Left lung (tissue), 10 donors: ENCODE data around the gene KLHL18. TPM values are rescaled to one million over a fixed set of nuclear protein-coding genes. Genes with fewer than 3 reads are reported as not detected.
A peak's percentile ranks its signal among the peaks of the same experiment; 100 is the strongest.
"Not testable (repeated sequence)": the region's sequence is repeated elsewhere in the genome, so short reads cannot be mapped to it uniquely, and the experiment has no call there.

Experiments used
- ATAC-seq: fragments of 200-7000 bp; cut with Tn5 transposase; one replicate; pipeline ENCODE4 v1.9.1; 2020; ENCODE audit warnings: moderate library complexity
- DNase-seq, 4 donors: peaks; one replicate each; pipeline ENCODE4 v3.0.0-alpha.2; 2013 to 2020
- H3K27ac ChIP-seq, 2 donors: fragments of 200-600 bp; sonication (generic) in 1 of 2; one replicate each; pipeline versions ENCODE4 v1.5.0 to v1.8.0; 2020 to 2021
- H3K27me3 ChIP-seq, 2 donors: fragments of 200-600 bp; sonication (generic) in 1 of 2; one replicate each; pipeline versions ENCODE4 v1.5.0 to v1.8.0; 2020 to 2021
- H3K36me3 ChIP-seq, 2 donors: fragments of 200-600 bp; sonication (generic) in 1 of 2; one replicate each; pipeline versions ENCODE4 v1.5.0 to v1.8.0; 2020 to 2021
- H3K4me1 ChIP-seq, 2 donors: fragments of 200-600 bp; one replicate each; pipeline ENCODE4 v1.8.0; 2021
- H3K4me3 ChIP-seq, 2 donors: fragments of 200-600 bp; sonication (generic) in 1 of 2; one replicate each; pipeline versions ENCODE4 v1.5.0 to v1.8.0; 2020 to 2021; ENCODE audit warnings: mild to moderate bottlenecking in 1 of 2
- H3K9me3 ChIP-seq, 2 donors: fragments of 200-600 bp; sonication (generic) in 1 of 2; one replicate each; pipeline versions ENCODE4 v1.5.0 to v1.8.0; 2020 to 2021
- intact Hi-C, 2 donors: fragments of 100-400 bp; cut with DNase I; formaldehyde crosslinking; loops; one replicate each; pipeline versions ENCODE4 v1.11.2 to v1.14.2; 2022
- polyA plus RNA-seq, 6 donors: library from polyadenylated mRNA; unstranded; fragments of 120-200 nt; gene quantifications; one replicate each; pipeline ENCODE4 v1.2.1, GENCODE V29; 2013; ENCODE audit not compliant: insufficient read length in 6 of 6
- total RNA-seq, 2 donors: library from RNA; stranded (reverse); fragmentation: NEBNext Ultra II Directional; extraction: Animal tissue kit (Norgen Biotek cat#: 25700); gene quantifications; one replicate each; pipeline ENCODE4 v1.2.1, GENCODE V29; 2021
- TF ChIP-seq, protein P1 (sequence below), 2 donors: fragments of 200-600 bp; sonication (generic) in 1 of 2; IDR thresholded peaks; one replicate each; pipeline versions ENCODE4 v1.5.0 to v1.8.0; 2021; ENCODE audit warnings: antibody characterized with exemption in 2 of 2
- donor health status: DM: no; HTN: yes; CAD: no.
- donor health status: DM: no; HTN: no; CAD: no.

Gene KLHL18
- total and polyA plus RNA-seq, 8 donors = 11.9 to 29.5 (median 13.7) TPM

DNA sequence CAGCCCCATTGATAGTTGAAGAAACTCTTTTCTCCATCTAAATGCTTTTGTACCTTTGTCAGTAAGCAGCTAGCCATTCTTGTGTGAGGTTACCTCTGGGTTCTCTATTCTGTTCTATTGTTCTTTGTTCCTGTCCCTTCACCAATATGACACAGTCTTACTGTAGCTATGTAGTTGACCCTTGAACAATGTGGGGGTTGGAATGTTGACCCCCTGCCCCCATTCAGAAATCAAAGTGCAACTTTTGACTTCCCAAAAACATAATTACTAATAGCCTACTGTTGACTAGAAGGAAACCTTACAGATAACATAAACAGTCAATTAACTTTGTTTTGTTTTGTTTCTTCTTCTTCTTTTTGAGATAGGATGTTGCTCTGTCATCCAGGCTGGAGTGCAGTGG, 18.7 kb downstream of the KLHL18 start:
- peaks cover 0 to 22% of the 10 kb centered on the region in 2 donors for H3K36me3 ChIP-seq
- H3K9me3 ChIP-seq = no peaks in the 10 kb centered on the region
- TF ChIP-seq, protein P1, sequence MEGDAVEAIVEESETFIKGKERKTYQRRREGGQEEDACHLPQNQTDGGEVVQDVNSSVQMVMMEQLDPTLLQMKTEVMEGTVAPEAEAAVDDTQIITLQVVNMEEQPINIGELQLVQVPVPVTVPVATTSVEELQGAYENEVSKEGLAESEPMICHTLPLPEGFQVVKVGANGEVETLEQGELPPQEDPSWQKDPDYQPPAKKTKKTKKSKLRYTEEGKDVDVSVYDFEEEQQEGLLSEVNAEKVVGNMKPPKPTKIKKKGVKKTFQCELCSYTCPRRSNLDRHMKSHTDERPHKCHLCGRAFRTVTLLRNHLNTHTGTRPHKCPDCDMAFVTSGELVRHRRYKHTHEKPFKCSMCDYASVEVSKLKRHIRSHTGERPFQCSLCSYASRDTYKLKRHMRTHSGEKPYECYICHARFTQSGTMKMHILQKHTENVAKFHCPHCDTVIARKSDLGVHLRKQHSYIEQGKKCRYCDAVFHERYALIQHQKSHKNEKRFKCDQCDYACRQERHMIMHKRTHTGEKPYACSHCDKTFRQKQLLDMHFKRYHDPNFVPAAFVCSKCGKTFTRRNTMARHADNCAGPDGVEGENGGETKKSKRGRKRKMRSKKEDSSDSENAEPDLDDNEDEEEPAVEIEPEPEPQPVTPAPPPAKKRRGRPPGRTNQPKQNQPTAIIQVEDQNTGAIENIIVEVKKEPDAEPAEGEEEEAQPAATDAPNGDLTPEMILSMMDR (IDR thresholded peaks at IDR 0.05) = no peak
- ATAC-seq (no peak), DNase-seq (no peak)
- no peak overlapping the region for H3K4me3 ChIP-seq
- H3K27me3 ChIP-seq = no peaks in the 10 kb centered on the region
- intact Hi-C loops = no loop called here
- H3K27ac ChIP-seq = no peak overlapping the region
- peaks cover 0 to 24% of the 10 kb centered on the region in 2 donors for H3K4me1 ChIP-seq

DNA sequence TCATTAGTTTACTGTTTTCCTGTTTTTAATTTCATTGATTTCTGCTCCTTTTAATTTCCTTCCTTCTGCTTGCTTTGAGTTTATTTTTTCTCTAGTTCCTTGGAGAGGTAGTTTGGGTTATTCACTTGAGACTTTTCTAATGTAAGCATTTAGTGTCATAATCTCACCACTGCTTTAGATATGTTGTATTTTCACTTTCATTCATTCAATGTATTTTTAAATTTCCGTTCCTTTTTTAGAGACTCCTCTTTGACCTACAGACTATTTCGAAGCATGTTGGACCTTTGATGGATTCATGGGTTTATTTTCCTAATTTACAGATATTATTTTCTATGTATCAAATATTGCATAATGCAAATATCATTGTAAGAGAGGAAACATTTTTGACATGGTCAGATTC, 23.3 kb downstream of the KLHL18 start:
- Histone ChIP-seq H3K36me3 (peaks cover 0 to 24% of the 10 kb centered on the region in 2 donors), H3K4me1 (no peaks in the 10 kb centered on the region), H3K27me3 (no peaks in the 10 kb centered on the region), H3K27ac (no peak overlapping the region), H3K4me3 (no peak overlapping the region), H3K9me3 (no peaks in the 10 kb centered on the region)
- TF ChIP-seq, protein P1 (IDR thresholded peaks at IDR 0.05) = no peak
- ATAC-seq = no peak
- no peak for DNase-seq
- intact Hi-C loops = no loop called here

DNA sequence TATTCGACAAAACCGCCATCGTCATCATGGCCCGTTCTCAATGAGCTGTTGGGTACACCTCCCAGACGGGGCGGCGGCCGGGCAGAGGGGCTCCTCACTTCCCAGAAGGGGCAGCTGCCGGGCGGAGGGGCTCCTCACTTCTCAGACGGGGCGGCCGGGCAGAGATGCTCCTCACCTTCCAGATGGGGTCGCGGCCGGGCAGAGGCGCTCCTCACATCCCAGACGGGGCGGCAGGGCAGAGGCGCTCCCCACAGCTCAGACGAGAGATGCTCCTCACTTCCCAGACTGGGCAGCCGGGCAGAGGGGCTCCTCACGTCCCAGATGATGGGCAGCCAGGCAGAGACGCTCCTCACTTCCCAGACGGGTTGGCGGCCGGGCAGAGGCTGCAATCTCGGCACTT, 26.5 kb downstream of the KLHL18 start:
- DNase-seq = peak in 1 of 4 donors; percentile 47
- not testable (repeated sequence) for H3K36me3 ChIP-seq

DNA sequence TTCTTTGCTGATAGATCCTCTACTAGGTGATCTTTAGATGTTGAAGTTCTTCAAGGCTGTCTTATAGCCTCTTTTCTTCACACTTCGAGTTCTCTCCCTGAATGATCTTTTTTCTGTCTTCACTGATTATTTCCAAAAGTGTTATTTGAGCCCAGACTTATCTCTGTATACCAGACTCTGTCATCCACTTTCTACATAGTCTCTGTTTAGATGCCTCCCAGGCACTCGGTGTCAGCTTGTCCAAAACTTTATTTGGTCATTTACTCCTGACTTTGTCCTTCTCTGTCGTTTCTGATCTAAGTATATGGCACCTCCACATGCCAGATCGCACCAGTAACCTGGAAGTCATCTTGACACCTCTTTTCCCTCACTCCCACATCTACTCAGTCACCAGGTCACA, 27.6 kb downstream of the KLHL18 start:
- H3K9me3 ChIP-seq = no peaks in the 10 kb centered on the region
- H3K4me3 ChIP-seq = no peak overlapping the region
- no peaks in the 10 kb centered on the region for H3K27me3 ChIP-seq
- peaks cover 0 to 23% of the 10 kb centered on the region in 2 donors for H3K4me1 ChIP-seq
- H3K36me3 ChIP-seq = peaks cover 0 to 9% of the 10 kb centered on the region in 2 donors
- intact Hi-C loops = no loop called here
- TF ChIP-seq, protein P1 (IDR thresholded peaks at IDR 0.05) = no peak
- ATAC-seq (no peak), DNase-seq (no peak)
- H3K27ac ChIP-seq = no peak overlapping the region

More for the DNA sequence above, 26.5 kb downstream of the KLHL18 start:
- H3K27me3 ChIP-seq, H3K4me3 ChIP-seq, H3K27ac ChIP-seq, ATAC-seq, intact Hi-C loops, H3K9me3 ChIP-seq: not testable (repeated sequence)
- H3K4me1 ChIP-seq = peaks cover 0 to 12% of the 10 kb centered on the region in 2 donors

DNA sequence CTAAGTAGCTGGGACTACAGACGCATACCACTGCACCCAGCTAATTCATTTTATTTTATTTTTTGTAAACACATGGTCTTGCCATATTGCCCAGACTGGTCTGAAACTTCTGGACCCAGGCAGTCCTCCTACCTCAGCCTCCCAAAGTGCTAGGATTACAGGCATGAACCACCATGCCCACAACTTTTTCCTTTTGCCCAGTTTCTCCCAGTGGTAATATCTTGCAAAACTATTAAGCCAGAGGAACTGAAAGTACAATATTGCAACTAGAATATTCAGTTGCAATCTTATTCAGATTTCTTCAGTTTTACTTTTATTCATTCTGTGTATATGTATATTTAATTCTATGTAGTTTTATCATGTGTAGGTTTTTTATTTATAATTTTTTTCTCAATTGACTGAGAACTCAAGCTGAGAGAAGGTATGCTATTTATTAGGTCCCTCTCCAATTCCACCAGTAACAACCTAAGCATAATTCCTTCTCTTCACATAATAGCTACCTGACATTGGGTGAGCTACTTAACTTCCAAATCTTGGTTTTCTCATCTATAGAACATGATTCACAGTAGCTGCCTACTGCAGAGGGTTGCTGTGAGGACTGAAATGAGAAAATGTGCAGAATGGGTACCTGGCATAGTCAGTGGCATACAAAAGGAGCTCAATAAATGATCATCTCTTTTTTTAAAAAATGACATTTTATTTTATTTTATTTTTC, 30.8 kb downstream of the KLHL18 start:
- Histone ChIP-seq H3K9me3 (no peaks in the 10 kb centered on the region), H3K27me3 (no peaks in the 10 kb centered on the region), H3K36me3 (no peaks in the 10 kb centered on the region), H3K4me1 (peaks cover 0 to 32% of the 10 kb centered on the region in 2 donors), H3K27ac (no peak overlapping the region), H3K4me3 (no peak overlapping the region)
- no peak for ATAC-seq
- no peak for DNase-seq
- intact Hi-C loops = no loop called here
- TF ChIP-seq, protein P1 (IDR thresholded peaks at IDR 0.05) = no peak
